NCI-H1930 (cell line): ENCODE measurements around the gene SEPTIN5.
"Not testable (repeated sequence)": the region's sequence is repeated elsewhere in the genome, so short reads cannot be mapped to it uniquely, and the experiment has no call there.

Experiments
- DNase-seq, 2 experiments: peaks; one replicate each; lab custom pipeline; 2025; lab: John Stamatoyannopoulos, UW

SEPTIN5 gene

DNA sequence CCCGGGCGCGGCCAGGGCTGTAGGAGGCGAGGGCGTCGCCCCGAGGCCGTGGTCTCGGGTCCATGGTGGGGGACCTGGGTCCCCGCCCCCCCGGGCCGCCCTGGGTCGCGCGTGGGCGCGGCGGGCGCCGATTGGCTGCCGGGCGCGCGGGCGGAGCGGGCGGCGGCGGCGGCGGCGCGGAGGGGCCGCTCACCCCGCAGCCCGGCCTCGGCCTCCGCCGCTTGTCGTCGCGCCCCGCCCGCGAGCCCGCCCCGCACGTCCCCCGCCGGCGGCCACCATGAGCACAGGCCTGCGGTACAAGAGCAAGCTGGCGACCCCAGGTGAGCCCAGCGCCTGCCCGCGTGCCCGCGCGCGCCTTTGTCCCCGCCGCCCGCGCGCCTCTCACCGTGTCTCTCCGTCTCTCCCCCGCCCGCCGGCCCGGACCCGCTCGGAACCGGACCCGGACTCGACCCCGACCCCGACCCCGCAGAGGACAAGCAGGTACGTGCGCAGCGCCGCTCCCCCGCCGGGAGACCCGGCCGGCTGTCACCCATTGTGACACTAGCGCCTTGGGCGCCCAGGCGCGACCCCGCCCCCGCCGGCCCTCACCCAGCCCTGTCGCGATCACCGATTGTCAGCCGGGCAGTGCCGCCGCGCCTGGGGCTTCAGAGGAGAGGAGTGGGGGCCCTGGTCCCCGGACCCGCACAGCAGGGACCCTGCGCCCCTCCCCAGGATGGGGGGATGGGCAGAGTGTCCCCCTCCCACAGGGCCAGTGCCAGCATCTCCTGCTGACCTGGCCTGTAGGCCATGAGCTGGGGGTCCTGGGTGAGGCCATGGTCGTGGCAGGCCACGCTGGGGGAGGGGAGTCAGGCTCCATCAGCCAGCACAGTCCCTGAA, at the start of gene SEPTIN5:
Gene SEPTIN5, plus strand, starts transcription at position 192 of the 876 bp plus-strand sequence. Its CDS starts 86 bp downstream, at position 278.
- no peak for DNase-seq

DNA sequence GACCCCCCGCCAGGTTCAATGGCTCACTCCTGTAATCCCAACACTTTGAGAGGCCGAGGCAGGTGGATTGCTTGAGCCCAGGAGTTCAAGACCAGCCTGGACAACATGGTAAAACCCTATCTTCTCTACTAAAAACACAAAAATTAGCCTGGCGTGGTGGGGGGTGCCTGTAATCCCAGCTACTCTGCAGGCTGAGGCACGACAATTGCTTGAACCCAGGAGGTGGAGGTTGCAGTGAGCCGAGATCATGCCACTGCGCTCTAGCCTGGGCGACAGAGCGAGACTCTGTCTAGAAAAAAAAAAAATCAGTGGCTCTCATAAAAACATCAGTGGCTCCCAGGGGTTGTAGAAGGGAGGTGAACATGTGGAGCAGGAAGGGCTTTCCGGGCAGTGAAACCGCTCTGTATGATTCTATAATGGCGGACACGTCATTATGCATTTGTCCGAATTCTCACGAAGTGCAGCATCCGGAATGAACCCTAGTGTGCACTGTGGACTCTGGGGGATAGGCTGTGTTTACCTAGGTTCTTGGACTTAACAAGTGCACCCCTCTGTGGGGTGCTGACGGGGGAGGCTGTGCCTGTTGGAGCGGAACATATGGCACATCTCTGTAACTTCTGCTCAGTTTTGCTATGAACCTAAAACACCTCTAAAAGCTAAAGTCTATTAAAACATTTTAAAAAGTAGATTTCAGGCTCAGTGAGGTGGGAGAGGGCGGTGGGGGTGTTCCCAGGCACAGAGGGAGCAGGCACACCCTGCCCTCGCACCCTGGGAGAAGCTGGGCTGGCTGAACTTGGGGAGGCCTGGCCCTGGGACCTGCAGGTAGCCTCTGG, 49.1 kb upstream of the SEPTIN5 start:
- no peak for DNase-seq

- no peak for DNase-seq
Observed at GRCh38 chr22:19665784-19666672, 48.3 kb upstream of the SEPTIN5 start.

DNA sequence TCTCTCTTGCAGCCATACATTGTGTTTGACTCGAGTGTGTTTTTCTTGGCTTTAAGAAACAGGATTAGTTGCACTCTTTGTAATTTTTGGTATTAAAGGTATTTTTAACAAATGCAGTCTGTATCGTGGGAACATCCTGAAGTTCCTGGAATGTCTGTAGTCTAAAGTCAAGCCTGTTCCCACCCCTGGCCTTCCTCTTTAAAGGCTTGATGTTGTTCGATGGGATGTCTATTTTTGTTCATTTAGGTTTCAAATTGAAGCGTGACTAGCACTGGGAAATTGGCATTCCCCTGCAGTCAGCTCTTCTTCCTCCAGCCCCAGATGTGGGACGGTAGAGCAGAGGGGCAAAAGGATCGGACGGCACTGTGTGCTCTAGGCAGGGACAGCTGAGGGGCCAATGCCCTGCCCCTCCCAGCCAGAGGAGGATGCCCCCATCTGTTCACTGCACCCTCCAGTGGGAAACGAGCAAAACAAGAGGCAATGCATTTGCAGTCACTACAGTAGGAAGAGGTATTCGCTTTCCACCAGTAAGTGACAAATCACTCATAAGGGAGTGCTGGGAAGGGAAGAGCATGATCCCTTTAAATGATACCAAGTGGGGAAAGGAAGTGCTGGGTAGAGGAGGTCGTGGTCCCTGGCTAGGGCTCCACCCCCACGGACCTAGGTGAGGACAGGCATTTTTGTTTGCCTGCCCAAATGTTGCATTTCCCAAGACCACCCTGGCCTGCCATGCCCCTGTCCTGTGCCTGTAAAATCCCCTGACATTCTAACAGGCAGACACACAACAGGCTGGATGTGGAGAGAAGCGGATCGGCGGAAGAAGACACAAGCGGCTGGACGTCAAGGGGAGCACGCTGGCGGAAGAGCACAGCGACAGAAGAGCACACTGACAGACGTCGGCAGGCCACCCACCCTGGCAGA, 47.4 kb upstream of the SEPTIN5 start:
- DNase-seq, result no peak

- no peak for DNase-seq
Observed at GRCh38 chr22:19667872-19668740, 46.2 kb upstream of the SEPTIN5 start.

- no peak for DNase-seq
Observed at GRCh38 chr22:19668748-19669147, 45.6 kb upstream of the SEPTIN5 start.

- DNase-seq, result no peak
Observed at GRCh38 chr22:19669570-19669969, 44.7 kb upstream of the SEPTIN5 start.

DNA sequence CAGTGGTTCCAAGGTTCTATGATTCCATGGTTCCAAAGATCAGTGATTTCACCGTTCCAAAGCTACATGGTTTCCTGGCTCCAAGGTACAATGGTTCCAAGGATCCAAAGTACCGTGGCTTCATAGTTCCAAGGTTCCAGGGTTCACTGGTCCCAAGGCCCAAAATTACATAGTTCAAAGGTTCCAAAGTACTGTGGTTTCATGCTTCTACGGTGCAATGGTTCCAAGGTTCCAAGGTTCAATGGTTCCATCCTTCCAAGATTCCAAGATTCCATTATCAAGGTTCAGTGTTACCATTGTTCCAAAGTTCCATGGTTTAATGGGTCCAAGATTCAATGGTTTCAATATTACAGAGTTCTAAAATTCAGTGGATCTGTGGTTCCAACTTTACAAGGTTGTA, 43.0 kb upstream of the SEPTIN5 start:
- DNase-seq, result no peak

DNA sequence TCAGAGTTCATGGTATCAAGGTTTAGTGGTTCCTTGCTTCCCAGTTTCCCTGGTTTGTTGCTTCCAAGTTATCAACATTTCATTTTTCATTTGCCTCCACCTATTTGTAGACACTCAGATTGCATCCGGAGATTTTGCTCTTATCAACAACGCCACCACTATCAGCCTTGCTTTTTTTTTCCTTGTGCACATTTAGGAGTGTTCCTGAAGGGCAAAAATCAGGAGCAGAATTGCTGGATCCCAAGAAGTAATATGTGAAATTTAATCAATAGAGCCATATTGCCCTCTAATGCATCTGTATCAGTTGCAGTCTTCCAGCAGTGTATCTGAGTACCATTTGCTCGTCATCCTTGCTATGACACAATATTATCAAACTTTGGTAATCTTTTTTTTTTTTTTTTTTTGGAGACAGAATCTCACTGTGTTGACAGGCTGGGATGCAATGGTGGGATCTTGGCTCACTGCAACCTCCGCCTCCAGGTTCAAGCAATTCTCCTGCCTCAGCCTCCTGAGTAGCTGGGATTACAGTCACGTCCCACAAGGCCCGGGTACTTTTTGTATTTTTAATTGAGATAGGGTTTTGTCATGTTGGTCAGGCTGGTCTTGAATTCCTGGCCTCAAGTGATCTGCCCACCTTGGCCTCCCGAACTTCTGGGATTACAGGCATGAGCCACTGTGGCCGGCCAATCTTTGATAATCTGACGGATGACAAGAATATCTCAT, 42.1 kb upstream of the SEPTIN5 start:
- DNase-seq, result no peak

- DNase-seq, result no peak
Observed at GRCh38 chr22:19673660-19674059, 40.6 kb upstream of the SEPTIN5 start.

DNA sequence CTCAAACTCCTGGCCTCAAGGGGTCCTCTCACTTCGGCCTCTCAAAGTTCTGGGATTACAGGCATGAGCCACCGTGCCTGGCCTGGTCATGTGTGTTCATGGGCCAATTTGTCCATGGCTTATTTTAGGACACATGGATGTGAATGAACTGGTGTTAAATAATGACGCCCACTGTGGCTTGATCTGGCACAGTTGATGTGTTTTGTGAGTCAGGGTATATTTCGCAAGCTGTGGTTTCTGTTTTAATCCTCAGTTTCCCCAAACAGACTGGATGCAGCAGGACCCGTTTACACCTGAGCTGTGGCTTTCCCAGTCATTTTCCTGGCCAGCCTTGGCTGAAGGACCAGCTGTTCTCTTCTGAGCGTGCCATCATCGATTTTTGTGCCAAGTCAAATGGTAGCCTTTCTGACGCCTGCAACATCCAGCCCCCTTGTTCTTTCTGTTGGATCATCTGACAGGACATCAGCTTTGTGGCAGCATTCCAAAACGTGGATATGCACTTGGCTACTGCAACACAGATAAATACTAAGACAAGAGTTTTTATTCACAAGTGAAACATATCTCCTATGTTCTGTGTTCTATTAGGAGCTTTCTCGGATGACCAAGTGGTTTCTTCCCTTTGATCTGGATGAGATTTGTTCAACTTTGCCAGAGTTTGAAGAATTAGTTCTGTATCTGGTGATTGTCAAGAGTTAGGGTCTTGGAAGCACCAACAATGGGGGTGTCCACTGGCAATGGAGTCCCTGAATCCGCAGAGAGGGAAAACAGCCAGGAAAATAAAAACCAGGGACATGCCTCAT, 40.0 kb upstream of the SEPTIN5 start:
- no peak for DNase-seq

- no peak for DNase-seq
Observed at GRCh38 chr22:19674929-19675253, 39.4 kb upstream of the SEPTIN5 start.

GRCh38 chr22:19675428-19675827, 38.9 kb upstream of the SEPTIN5 start:
- DNase-seq, result no peak

DNA sequence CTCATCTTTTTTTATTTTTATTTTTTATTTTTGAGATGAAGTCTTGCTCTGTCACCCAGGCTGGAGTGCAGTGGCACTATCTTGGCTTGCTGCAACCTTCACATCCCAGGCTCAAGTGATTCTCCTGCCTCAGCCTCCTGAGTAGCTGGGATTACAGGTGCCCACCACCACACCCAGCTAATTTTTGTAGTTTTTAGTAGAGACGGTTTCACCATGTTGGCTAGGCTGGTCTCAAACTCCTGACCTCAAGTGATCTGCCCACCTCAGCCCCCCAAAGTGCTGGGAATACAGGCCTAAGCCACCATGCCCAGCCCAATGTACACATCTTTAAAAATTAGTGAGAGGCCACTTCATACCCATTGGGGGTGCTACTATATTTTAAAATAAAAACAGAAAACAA, 37.9 kb upstream of the SEPTIN5 start:
- not testable (repeated sequence) for DNase-seq

DNA sequence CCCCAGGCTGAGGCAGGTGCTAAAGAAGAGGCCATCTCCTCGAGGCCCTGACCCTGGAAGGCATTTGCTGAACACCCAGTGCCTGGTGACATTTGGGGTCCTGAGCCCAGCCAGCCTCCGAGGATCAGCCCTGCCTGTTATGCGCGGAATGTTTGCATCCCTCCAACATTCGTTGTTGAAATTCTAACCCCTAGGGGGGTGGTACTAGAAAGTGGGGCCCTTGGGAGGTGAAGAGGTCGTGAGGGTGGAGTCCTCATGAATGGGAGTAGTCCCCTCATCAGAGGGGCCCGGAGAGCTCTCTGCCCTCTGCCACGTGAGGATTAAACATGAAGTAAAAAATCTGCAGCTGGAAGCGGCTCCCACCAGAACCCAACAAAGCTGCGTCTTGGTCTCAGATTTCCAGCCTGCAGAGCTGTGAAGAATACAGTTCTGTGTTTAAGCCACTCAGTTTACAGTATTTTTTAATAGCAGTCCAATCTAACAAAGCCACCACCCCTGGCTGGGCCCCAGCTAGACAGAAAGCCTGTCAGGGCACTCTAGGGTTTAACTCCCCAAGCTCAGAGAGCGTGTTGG, 35.3 kb upstream of the SEPTIN5 start:
- no peak for DNase-seq

GRCh38 chr22:19679522-19680101, 34.7 kb upstream of the SEPTIN5 start:
- no peak for DNase-seq

DNA sequence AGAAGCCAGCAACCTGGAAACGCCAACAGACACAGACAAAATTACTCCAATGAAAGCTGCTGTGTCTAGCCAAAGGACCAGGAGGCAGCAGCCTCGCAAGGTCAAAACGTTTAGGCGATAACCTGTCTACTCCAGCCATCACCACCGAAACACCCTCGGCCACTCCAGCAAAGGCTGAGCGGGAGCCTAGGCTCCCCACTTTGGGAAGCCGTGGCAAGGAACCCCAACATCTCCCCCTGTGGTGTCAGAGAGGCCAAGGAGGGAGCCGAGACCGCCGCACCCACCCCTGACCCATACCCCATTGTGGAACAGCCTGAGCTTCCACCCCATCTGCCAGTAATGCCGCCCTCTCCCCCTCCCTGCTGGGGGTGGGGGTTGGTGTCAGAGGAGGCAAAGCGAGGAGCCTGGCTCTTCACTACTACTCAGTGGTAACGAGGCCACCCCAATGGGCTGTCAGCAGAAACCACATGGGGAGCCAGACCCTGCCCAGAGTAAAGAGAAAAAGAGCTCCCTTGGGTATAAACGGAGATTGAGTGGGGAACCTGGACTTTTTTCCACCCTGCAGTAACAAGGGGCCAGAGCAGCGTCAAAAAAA, 33.9 kb upstream of the SEPTIN5 start:
- DNase-seq, result no peak
